CD4-positive, alpha-beta T cell (primary cell): Measurements from ENCODE around the gene NDUFAF2. TPM values are rescaled to one million over a fixed set of nuclear protein-coding genes. Genes with fewer than 3 reads are reported as not detected.

Source experiments
- ATAC-seq: fragments of 200-7000 bp; cut with Tn5 transposase; one replicate; pipeline ENCODE4 v1.10.0; 2022; ENCODE audit warnings: mild to moderate bottlenecking; ENCODE audit not compliant: poor library complexity
- CTCF ChIA-PET: fragments of 350-600 bp; sonication (Branson Sonifier 250); formaldehyde crosslinking; loops from one replicate; lab custom pipeline; 2021; ENCODE audit warnings: antibody characterized with exemption, inconsistent platforms; lab: Charles Lee
- POLR2A ChIA-PET: fragments of 350-600 bp; sonication (Branson Sonifier 250); formaldehyde crosslinking; loops from one replicate; lab custom pipeline; 2021; ENCODE audit warnings: antibody characterized with exemption, inconsistent platforms; lab: Charles Lee
- DNase-seq, 14 experiments: peaks; one replicate each; pipeline ENCODE4 v3.0.0-alpha.2; 2013 to 2020; ENCODE audit warnings: mixed read lengths in 2 of 14
- H3K27ac ChIP-seq, 2 donors: one replicate each; pipeline versions ENCODE4 v1.5.1 to v1.7.0; 2013; ENCODE audit warnings: low read length in 2 of 2, low read depth in 1 of 2, mild to moderate bottlenecking in 1 of 2
- H3K27me3 ChIP-seq, 2 experiments: 1 replicate in 1 of 2; 2 replicates in 1 of 2; pipeline versions ENCODE4 v1.6.1 to v1.7.0; 2013; ENCODE audit warnings: low read length in 2 of 2, control low read depth in 1 of 2, mild to moderate bottlenecking in 1 of 2, moderate library complexity in 1 of 2; ENCODE audit not compliant: insufficient read depth in 2 of 2, control insufficient read depth in 1 of 2
- H3K36me3 ChIP-seq: one replicate; pipeline ENCODE4 v1.6.1; 2013; ENCODE audit warnings: low read length, control low read depth; ENCODE audit not compliant: insufficient read depth
- H3K4me1 ChIP-seq: one replicate; pipeline ENCODE4 v1.6.1; 2013; ENCODE audit warnings: low read length, control low read depth; ENCODE audit not compliant: insufficient read depth
- H3K4me3 ChIP-seq: one replicate; pipeline ENCODE4 v1.5.1; 2013; ENCODE audit warnings: mild to moderate bottlenecking, low read length, moderate library complexity
- H3K9me3 ChIP-seq, 2 experiments: 1 replicate in 1 of 2; 2 replicates in 1 of 2; pipeline versions ENCODE4 v1.6.1 to v1.7.0; 2013; ENCODE audit warnings: low read length in 2 of 2, mild to moderate bottlenecking in 2 of 2, control low read depth in 1 of 2, moderate library complexity in 1 of 2; ENCODE audit not compliant: control insufficient read depth in 1 of 2, insufficient read depth in 1 of 2
- H3K27ac Mint-ChIP-seq: one replicate; pipeline ENCODE4 v1.8.0; 2020; ENCODE audit warnings: mixed read lengths
- H3K27me3 Mint-ChIP-seq: one replicate; pipeline ENCODE4 v1.8.0; 2021; ENCODE audit warnings: mixed read lengths
- H3K36me3 Mint-ChIP-seq: one replicate; pipeline ENCODE4 v1.8.0; 2021; ENCODE audit warnings: low read depth, mixed read lengths
- H3K4me1 Mint-ChIP-seq: one replicate; pipeline ENCODE4 v1.8.0; 2021; ENCODE audit warnings: low read depth, mixed read lengths
- H3K4me3 Mint-ChIP-seq: one replicate; pipeline ENCODE4 v1.8.0; 2020; ENCODE audit warnings: mild to moderate bottlenecking, mixed read lengths
- H3K9me3 Mint-ChIP-seq: one replicate; pipeline ENCODE4 v1.8.0; 2020; ENCODE audit warnings: mixed read lengths
- intact Hi-C, 2 experiments: fragments of 100-400 bp; cut with DNase I in 1 of 2; cut with micrococcal nuclease in 1 of 2; formaldehyde crosslinking; loops; one replicate each; pipeline versions ENCODE4 v1.15.1 to v1.9.0; 2023 to 2025; cut with DNase I, micrococcal nuclease
- total RNA-seq, 174 experiments: library from RNA in 2 of 174; stranded (reverse) in 2 of 174; gene quantifications; one replicate each; pipeline ENCODE4 v1.2.3 and lab custom pipeline; 2021 to 2026
- TF ChIP-seq, protein P1 (sequence below): fragments of 200-600 bp; IDR thresholded peaks from one replicate; pipeline ENCODE4 v1.8.0; 2022; ENCODE audit warnings: antibody characterized with exemption, mild to moderate bottlenecking

The NDUFAF2 gene
- total RNA-seq, 2 experiments from 2014 or later = 8.1 to 8.8 TPM

DNA sequence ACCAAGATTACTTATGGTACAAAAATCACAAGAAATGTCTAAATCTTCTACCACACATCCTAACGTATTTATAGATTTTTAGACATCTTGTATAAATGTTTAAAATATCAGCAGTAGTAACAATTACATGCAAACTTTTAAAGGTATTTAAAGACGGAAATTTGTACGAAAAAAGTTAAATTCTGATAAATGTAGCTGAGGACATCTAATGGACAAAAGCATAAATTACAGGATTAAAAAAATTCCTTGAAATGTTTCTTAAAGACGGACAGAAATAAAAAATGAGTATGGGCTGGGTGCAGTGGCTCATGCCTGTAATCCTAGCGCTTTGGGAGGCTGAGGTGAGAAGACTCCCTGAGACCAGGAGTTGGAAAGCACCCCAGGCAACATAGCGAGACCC lies 16.0 kb upstream of the NDUFAF2 start:
- Histone ChIP-seq H3K4me1 (no peaks in the 10 kb centered on the region), H3K9me3 (no peaks in the 10 kb centered on the region), H3K36me3 (peaks cover 21% of the 10 kb centered on the region), H3K27ac (no peak overlapping the region), H3K4me3 (no peak overlapping the region), H3K27me3 (no peaks in the 10 kb centered on the region)
- DNase-seq = no peak
- H3K36me3 Mint-ChIP-seq = peaks cover 29% of the 10 kb centered on the region
- ChIA-PET POLR2A (no interaction called here), CTCF (no interaction called here)
- no peaks in the 10 kb centered on the region for H3K9me3 Mint-ChIP-seq
- H3K27ac Mint-ChIP-seq = no peak overlapping the region
- TF ChIP-seq, protein P1, sequence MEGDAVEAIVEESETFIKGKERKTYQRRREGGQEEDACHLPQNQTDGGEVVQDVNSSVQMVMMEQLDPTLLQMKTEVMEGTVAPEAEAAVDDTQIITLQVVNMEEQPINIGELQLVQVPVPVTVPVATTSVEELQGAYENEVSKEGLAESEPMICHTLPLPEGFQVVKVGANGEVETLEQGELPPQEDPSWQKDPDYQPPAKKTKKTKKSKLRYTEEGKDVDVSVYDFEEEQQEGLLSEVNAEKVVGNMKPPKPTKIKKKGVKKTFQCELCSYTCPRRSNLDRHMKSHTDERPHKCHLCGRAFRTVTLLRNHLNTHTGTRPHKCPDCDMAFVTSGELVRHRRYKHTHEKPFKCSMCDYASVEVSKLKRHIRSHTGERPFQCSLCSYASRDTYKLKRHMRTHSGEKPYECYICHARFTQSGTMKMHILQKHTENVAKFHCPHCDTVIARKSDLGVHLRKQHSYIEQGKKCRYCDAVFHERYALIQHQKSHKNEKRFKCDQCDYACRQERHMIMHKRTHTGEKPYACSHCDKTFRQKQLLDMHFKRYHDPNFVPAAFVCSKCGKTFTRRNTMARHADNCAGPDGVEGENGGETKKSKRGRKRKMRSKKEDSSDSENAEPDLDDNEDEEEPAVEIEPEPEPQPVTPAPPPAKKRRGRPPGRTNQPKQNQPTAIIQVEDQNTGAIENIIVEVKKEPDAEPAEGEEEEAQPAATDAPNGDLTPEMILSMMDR = no peak
- intact Hi-C loops = no loop called here
- H3K4me3 Mint-ChIP-seq = no peak overlapping the region
- no peaks in the 10 kb centered on the region for H3K27me3 Mint-ChIP-seq
- no peaks in the 10 kb centered on the region for H3K4me1 Mint-ChIP-seq
- no peak for ATAC-seq

DNA sequence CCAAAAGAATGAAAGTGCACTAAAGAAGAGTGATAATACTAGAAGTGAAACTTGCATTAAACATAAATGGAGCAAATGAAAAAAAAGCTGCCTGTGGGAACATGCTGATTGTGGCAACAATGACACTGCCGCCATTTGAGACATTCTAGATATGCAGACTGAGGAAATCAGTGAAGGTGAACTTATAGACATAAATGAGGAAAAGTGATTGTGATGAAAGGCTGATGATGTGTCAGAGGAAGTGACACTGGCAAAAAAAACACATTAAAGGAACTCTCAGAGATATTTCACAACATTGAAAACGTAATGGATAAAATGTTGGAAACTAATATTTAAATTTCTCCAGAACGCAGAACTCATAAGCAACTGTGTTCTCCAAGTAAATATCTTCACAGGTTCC lies 1.4 kb upstream of the NDUFAF2 start:
- intact Hi-C loops = loop anchor here in 1 of 2 experiments (5.0 to 10.0 kb wide), 2 partner anchors 464 to 1471 kb away; partner anchors contain the start of gene IPO11
- Mint-ChIP-seq H3K4me3 (no peak overlapping the region), H3K36me3 (peaks cover 6% of the 10 kb centered on the region), H3K27ac (no peak overlapping the region), H3K4me1 (peaks cover 18% of the 10 kb centered on the region), H3K27me3 (no peaks in the 10 kb centered on the region), H3K9me3 (no peaks in the 10 kb centered on the region)
- Histone ChIP-seq H3K9me3 (no peaks in the 10 kb centered on the region), H3K27ac (no peak overlapping the region), H3K27me3 (no peaks in the 10 kb centered on the region), H3K4me1 (peaks cover 10% of the 10 kb centered on the region), H3K36me3 (no peaks in the 10 kb centered on the region), H3K4me3 (no peak overlapping the region)
- TF ChIP-seq, protein P1 = no peak
- ATAC-seq (no peak), DNase-seq (peak in 2 of 14 experiments; percentile 31 to 36)
- ChIA-PET POLR2A (no interaction called here), CTCF (no interaction called here)

DNA sequence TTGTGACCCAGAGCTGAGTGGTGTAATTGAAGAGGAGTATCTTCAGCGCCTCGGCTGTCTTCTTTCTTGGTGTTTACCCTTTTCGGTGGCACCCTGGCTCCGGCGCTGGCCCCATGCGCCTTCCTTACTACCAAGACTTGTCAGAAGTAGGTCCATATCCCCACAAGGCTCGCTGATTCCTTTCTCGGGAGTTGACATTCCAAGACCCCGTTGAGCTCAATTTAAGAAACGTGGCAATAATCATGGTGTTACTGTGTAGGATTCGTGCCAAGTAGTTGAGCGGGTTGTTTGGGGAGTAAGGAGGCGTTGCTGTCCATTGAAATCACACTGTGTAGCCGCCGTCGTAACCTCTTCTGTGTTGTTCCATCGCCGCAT lies 795 bp downstream of the NDUFAF2 start:
- peak in 3 of 14 experiments; percentile 4 to 34 (median 9) for DNase-seq
- Mint-ChIP-seq H3K4me3 (no peak overlapping the region), H3K27me3 (no peaks in the 10 kb centered on the region), H3K4me1 (peaks cover 25% of the 10 kb centered on the region), H3K36me3 (peaks cover 4% of the 10 kb centered on the region), H3K27ac (no peak overlapping the region), H3K9me3 (no peaks in the 10 kb centered on the region)
- TF ChIP-seq, protein P1 = no peak
- peak overlapping the region in 1 of 2 donors; percentile 63 for H3K27ac ChIP-seq
- H3K27me3 ChIP-seq = no peaks in the 10 kb centered on the region
- peak overlapping the region; percentile 73 for H3K4me3 ChIP-seq
- peaks cover 10% of the 10 kb centered on the region for H3K4me1 ChIP-seq
- ChIA-PET POLR2A (interaction anchor here (0.7 to 1.8 kb wide), 4 partner anchors 12 to 386 kb away, joined by 3 to 6 read pairs (median 5); no protein-coding TSS in a partner anchor), CTCF (interaction anchor here (1.0 to 1.5 kb wide), 2 partner anchors 13 to 462 kb away, joined by 3 to 6 read pairs; no protein-coding TSS in a partner anchor)
- H3K36me3 ChIP-seq = no peaks in the 10 kb centered on the region
- ATAC-seq = peak; percentile 4
- no peaks in the 10 kb centered on the region for H3K9me3 ChIP-seq
- intact Hi-C loops = loop anchor here in 1 of 2 experiments (5.0 to 10.0 kb wide), 4 partner anchors 217 to 1469 kb away; partner anchors contain the start of genes DEPDC1B, IPO11, SMIM15 and ZSWIM6
